ENCODE results near the gene RD3L. TPM values are rescaled to one million over a fixed set of nuclear protein-coding genes. Genes with fewer than 3 reads are reported as not detected.
"Not testable (repeated sequence)": the region's sequence is repeated elsewhere in the genome, so short reads cannot be mapped to it uniquely, and the experiment has no call there.

The RD3L gene
- total RNA-seq (2014; rRNA removed; shearing (Covaris generic)): not detected in 2 replicates

GRCh38 chr14:103941973-103942736 is at the start of gene RD3L:
RD3L (minus strand) TSS chr14:103942529; CDS start chr14:103941695, 834 bp downstream.
- no peak within 1 kb of the TSS for H3K4me3 ChIP-seq
- no peaks in the 10 kb centered on the region for H3K36me3 ChIP-seq
- H3K27me3 ChIP-seq: peaks cover 29% of the 10 kb centered on the region
- no peaks in the 10 kb centered on the region for H3K4me1 ChIP-seq
- H3K27ac ChIP-seq: no peak within 1 kb of the TSS
- DNase-seq: no peak
- H3K9me3 ChIP-seq (replicated peaks): peaks cover 6% of the 10 kb centered on the region; the same call in 1 of the 2 replicates

GRCh38 chr14:103989964-103990363 is 47.6 kb upstream of the RD3L start:
- no peak overlapping the region for H3K27ac ChIP-seq
- no peak for DNase-seq
- peaks cover 4% of the 10 kb centered on the region for H3K9me3 ChIP-seq (replicated peaks)
- no peaks in the 10 kb centered on the region for H3K36me3 ChIP-seq
- no peak overlapping the region for H3K4me3 ChIP-seq
- peaks cover 11% of the 10 kb centered on the region for H3K27me3 ChIP-seq
- H3K4me1 ChIP-seq: no peaks in the 10 kb centered on the region

DNA sequence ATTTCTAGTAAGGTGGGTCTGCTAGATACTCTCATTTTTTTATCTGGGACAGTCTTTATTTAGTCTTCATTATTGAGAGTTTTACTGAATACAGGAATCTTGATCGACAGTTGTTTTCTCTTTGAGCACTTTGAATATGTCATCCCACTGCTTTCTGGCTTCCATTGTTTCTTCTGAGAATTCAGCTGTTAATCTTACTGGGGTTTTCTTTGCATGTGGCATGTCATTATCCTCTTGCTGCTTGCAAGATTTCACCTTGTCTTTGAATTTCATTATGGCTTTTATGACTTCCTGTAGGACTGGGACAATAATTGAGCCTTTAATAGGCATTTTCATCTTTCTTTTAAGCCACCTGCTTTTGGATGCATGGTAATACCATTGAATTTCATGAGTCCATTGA is 46.7 kb upstream of the RD3L start:
- peaks cover 6% of the 10 kb centered on the region for H3K27me3 ChIP-seq
- no peaks in the 10 kb centered on the region for H3K36me3 ChIP-seq
- H3K27ac ChIP-seq: no peak overlapping the region
- H3K9me3 ChIP-seq (replicated peaks): peaks cover 4% of the 10 kb centered on the region
- H3K4me1 ChIP-seq: no peaks in the 10 kb centered on the region
- no peak overlapping the region for H3K4me3 ChIP-seq
- DNase-seq: no peak

GRCh38 chr14:103984196-103984595 is 41.9 kb upstream of the RD3L start:
- no peak for DNase-seq
- H3K27ac ChIP-seq: no peak overlapping the region
- peaks cover 4% of the 10 kb centered on the region for H3K9me3 ChIP-seq (replicated peaks)
- H3K4me1 ChIP-seq: no peaks in the 10 kb centered on the region
- no peaks in the 10 kb centered on the region for H3K27me3 ChIP-seq
- H3K36me3 ChIP-seq: no peaks in the 10 kb centered on the region
- no peak overlapping the region for H3K4me3 ChIP-seq

- not testable (repeated sequence) for H3K4me3 ChIP-seq; H3K27me3 ChIP-seq; H3K9me3 ChIP-seq (replicated peaks); H3K36me3 ChIP-seq; H3K4me1 ChIP-seq; H3K27ac ChIP-seq
- DNase-seq: peak; percentile 68 to 78
Measured at GRCh38 chr14:103980623-103981238, 38.4 kb upstream of the RD3L start.

DNA sequence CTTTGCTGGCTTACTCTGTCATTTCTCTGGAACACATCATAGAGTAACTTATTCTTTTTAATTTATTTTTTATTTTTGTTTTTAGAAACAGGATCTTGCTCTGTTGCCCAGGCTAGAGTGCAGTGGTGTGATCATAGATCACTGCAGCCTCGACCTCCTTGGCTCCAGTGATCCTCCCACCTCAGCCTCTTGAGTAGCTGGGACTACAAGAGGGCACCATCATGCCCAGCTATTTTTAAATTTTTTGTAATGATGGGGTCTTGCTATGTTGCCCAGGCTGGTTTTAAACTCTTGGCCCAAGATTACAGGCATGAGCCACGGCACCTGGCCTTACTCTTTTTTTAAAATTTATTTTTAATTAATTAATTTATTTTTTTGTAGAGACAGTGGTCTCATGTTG is 32.2 kb upstream of the RD3L start:
- Histone ChIP-seq H3K4me1 (no peaks in the 10 kb centered on the region), H3K9me3 (replicated peaks) (no peaks in the 10 kb centered on the region), H3K36me3 (no peaks in the 10 kb centered on the region), H3K4me3 (no peak overlapping the region), H3K27ac (no peak overlapping the region), H3K27me3 (peaks cover 9% of the 10 kb centered on the region; the same call in 1 of the 2 replicates)
- DNase-seq: no peak

- H3K27ac ChIP-seq: no peak overlapping the region
- DNase-seq: no peak
Measured at GRCh38 chr14:103973354-103973753, 31.0 kb upstream of the RD3L start.

GRCh38 chr14:103969961-103970360 is 27.6 kb upstream of the RD3L start:
- Histone ChIP-seq H3K4me1 (no peaks in the 10 kb centered on the region), H3K36me3 (no peaks in the 10 kb centered on the region), H3K27me3 (peaks cover 10% of the 10 kb centered on the region; the same call in 1 of the 2 replicates), H3K27ac (no peak overlapping the region), H3K9me3 (replicated peaks) (no peaks in the 10 kb centered on the region), H3K4me3 (no peak overlapping the region)
- DNase-seq: no peak

More at GRCh38 chr14:103973354-103973753, 31.0 kb upstream of the RD3L start:
- H3K4me1 ChIP-seq: no peaks in the 10 kb centered on the region
- H3K27me3 ChIP-seq: peaks cover 9% of the 10 kb centered on the region; the same call in 1 of the 2 replicates
- H3K36me3 ChIP-seq: no peaks in the 10 kb centered on the region
- H3K4me3 ChIP-seq: no peak overlapping the region
- H3K9me3 ChIP-seq (replicated peaks): no peaks in the 10 kb centered on the region

- Histone ChIP-seq H3K9me3 (replicated peaks) (no peaks in the 10 kb centered on the region), H3K4me3 (no peak overlapping the region), H3K4me1 (no peaks in the 10 kb centered on the region), H3K27ac (no peak overlapping the region), H3K27me3 (peaks cover 6% of the 10 kb centered on the region), H3K36me3 (no peaks in the 10 kb centered on the region)
- no peak for DNase-seq
Measured at GRCh38 chr14:103966631-103967030, 24.3 kb upstream of the RD3L start.

GRCh38 chr14:103961928-103962578 is 19.7 kb upstream of the RD3L start:
- H3K4me1 ChIP-seq: no peaks in the 10 kb centered on the region
- H3K36me3 ChIP-seq: no peaks in the 10 kb centered on the region
- H3K27ac ChIP-seq: no peak overlapping the region
- no peaks in the 10 kb centered on the region for H3K9me3 ChIP-seq (replicated peaks)
- H3K27me3 ChIP-seq: peaks cover 2% of the 10 kb centered on the region; the same call in 1 of the 2 replicates
- H3K4me3 ChIP-seq: no peak overlapping the region
- no peak for DNase-seq

DNA sequence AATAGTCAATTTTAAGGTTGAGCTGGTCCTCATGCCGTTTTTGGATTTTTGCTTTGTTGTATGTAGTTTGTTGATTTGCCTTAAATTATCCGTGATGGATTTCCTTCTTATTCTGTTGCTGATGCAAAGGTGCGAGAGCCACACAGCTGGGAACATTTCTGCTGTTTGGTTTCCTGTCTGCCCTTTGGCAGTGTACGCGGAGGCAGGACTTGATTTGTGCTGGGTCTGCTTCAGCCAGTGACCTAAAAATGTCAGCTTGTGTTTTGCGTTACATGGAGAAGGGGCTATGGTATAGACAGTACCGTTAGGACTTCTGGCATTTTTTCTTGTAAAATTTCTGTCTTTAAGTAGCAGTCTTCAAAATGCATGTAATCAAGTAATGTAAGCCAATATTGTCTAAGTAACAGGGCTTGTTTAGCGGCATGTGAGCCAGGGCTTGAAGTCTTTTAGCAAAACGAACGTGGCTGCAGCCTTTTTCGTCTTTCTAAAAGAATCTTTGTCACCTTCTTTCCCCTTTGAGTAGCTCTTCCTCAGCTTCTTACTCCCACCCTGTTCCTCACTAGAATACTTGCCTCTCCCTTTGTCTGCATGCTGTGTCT is 18.2 kb upstream of the RD3L start:
- no peak for DNase-seq
- H3K9me3 ChIP-seq (replicated peaks): no peaks in the 10 kb centered on the region
- no peaks in the 10 kb centered on the region for H3K4me1 ChIP-seq
- no peak overlapping the region for H3K27ac ChIP-seq
- peaks cover 2% of the 10 kb centered on the region; the same call in 1 of the 2 replicates for H3K27me3 ChIP-seq
- H3K36me3 ChIP-seq: no peaks in the 10 kb centered on the region
- no peak overlapping the region for H3K4me3 ChIP-seq

- Histone ChIP-seq H3K27me3 (no peaks in the 10 kb centered on the region; the same call in 1 of the 2 replicates), H3K36me3 (no peaks in the 10 kb centered on the region), H3K9me3 (replicated peaks) (0 out of 2 replicates have a peak, but pooled peaks cover 3% of the 10 kb centered on the region), H3K4me3 (no peak overlapping the region), H3K4me1 (no peaks in the 10 kb centered on the region), H3K27ac (no peak overlapping the region)
- no peak for DNase-seq
Measured at GRCh38 chr14:103949131-103949790, 6.9 kb upstream of the RD3L start.

GRCh38 chr14:103948442-103948841 is 6.1 kb upstream of the RD3L start:
- Histone ChIP-seq H3K36me3 (no peaks in the 10 kb centered on the region), H3K27ac (no peak overlapping the region)

GRCh38 chr14:103946975-103947374 is 4.6 kb upstream of the RD3L start:
- H3K36me3 ChIP-seq: no peaks in the 10 kb centered on the region
- no peak overlapping the region for H3K27ac ChIP-seq
- 0 out of 2 replicates have a peak, but pooled peaks cover 3% of the 10 kb centered on the region for H3K9me3 ChIP-seq (replicated peaks)
- DNase-seq: no peak
- H3K27me3 ChIP-seq: peaks cover 10% of the 10 kb centered on the region
- no peak overlapping the region for H3K4me3 ChIP-seq
- no peaks in the 10 kb centered on the region for H3K4me1 ChIP-seq

More at GRCh38 chr14:103948442-103948841, 6.1 kb upstream of the RD3L start:
- Histone ChIP-seq H3K27me3 (peaks cover 3% of the 10 kb centered on the region; the same call in 1 of the 2 replicates), H3K4me1 (no peaks in the 10 kb centered on the region), H3K4me3 (no peak overlapping the region), H3K9me3 (replicated peaks) (0 out of 2 replicates have a peak, but pooled peaks cover 3% of the 10 kb centered on the region)
- no peak for DNase-seq

Measured in SJCRH30 (cell line).